GM23248 (cell line): ENCODE results near the gene S100A16.

Source experiments
- EZH2 ChIP-seq: fragments of 200-600 bp; sonication (generic); IDR thresholded peaks from 2 replicates; pipeline ENCODE4 v1.6.1; 2018; ENCODE audit warnings: antibody characterized with exemption, mild to moderate bottlenecking; ENCODE audit not compliant: insufficient read depth, poor library complexity, severe bottlenecking
- EZH2phosphoT487 ChIP-seq: fragments of 200-600 bp; sonication (generic); IDR thresholded peaks from 2 replicates; pipeline ENCODE4 v1.6.1; 2018; ENCODE audit warnings: antibody characterized with exemption, moderate library complexity, mild to moderate bottlenecking, low read depth; ENCODE audit not compliant: insufficient read depth

DNA sequence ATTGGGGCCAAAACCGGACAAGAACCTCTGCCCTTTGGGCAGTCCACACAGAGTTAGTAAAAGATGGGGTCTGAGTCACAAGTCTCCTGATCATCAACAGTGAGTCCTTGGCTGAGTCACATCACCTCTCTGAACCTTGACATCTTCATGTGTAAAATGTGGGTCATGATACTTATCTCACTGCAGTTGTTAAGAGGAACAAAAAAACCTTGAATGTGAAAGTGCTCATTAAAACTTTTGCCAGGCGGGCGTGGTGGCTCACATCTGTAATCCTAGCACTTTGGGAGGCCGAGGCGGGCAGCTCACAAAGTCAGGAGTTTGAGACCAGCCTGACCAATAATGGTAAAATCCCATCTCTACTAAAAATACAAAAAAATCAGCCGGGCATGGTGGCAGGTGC, 15.7 kb downstream of the S100A16 start:
- no peak for TF ChIP-seq EZH2
- no peak for TF ChIP-seq EZH2phosphoT487
